ENCODE data around the gene FNIP1.
"Not testable (repeated sequence)": the region's sequence is repeated elsewhere in the genome, so short reads cannot be mapped to it uniquely, and the experiment has no call there.

FNIP1 gene

DNA sequence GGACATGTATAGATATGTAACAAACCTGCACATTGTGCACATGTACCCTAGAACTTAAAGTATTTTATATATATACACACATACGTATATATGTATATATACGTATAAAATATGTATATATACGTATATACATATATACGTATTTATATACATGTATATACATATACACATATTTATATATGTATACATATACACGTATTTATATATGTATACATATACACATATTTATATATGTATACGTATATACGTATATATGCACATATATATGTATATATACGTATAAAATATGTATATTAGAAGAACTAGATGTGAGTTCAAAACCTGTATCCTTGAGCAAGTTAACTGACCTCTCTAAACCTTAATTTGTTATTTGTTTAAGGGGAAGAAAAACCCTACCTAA, 61.4 kb downstream of the FNIP1 start:
- TF ChIP-seq, protein P1, sequence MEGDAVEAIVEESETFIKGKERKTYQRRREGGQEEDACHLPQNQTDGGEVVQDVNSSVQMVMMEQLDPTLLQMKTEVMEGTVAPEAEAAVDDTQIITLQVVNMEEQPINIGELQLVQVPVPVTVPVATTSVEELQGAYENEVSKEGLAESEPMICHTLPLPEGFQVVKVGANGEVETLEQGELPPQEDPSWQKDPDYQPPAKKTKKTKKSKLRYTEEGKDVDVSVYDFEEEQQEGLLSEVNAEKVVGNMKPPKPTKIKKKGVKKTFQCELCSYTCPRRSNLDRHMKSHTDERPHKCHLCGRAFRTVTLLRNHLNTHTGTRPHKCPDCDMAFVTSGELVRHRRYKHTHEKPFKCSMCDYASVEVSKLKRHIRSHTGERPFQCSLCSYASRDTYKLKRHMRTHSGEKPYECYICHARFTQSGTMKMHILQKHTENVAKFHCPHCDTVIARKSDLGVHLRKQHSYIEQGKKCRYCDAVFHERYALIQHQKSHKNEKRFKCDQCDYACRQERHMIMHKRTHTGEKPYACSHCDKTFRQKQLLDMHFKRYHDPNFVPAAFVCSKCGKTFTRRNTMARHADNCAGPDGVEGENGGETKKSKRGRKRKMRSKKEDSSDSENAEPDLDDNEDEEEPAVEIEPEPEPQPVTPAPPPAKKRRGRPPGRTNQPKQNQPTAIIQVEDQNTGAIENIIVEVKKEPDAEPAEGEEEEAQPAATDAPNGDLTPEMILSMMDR (IDR thresholded peaks at IDR 0.05; ENCODE audit: low read depth, low read length, missing control alignments), result no peak

DNA sequence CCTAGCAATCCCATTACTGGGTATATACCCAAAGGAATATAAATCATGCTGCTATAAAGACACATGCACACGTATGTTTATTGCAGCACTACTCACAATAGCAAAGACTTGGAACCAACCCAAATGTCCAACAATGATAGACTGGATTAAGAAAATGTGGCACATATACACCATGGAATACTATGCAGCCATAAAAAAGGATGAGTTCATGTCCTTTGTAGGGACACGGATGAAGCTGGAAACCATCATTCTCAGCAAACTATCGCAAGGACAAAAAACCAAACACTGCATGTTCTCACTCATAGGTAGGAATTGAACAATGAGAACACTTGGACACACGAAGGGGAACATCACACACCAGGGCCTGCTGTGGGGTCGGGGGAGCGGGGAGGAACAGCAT, 61.9 kb downstream of the FNIP1 start:
- DNase-seq (ENCODE audit: low read depth); in situ Hi-C loops (cut with HindIII; ENCODE audit: low sequenced_read_pairs); H3K4me3 ChIP-seq (ENCODE audit: low read depth, low read length): not testable (repeated sequence)

More for the DNA sequence above, 61.4 kb downstream of the FNIP1 start:
- in situ Hi-C loops (cut with HindIII; ENCODE audit: low sequenced_read_pairs), result no loop called here
- no peak for DNase-seq (ENCODE audit: low read depth)
- H3K4me3 ChIP-seq (ENCODE audit: low read depth, low read length), result no peak overlapping the region

DNA sequence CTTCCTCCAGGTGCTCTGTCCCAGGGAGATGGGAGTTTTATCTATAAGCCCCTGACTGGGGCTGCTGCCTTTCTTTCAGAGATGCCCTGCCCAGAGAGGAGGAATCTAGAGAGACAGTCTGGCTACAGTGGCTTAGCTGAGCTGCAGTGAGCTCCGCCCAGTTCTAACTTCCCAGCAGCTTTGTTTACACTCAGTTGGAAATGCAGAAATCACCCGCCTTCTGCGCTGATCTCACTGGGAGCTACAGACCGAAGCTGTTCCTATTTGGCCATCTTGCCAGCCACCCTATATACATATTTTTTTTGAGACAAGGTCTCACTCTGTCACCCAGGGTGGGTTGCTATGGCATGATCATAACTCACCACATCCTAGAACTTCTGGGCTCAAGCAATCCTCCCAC, 67.5 kb downstream of the FNIP1 start:
- H3K4me3 ChIP-seq (ENCODE audit: low read depth, low read length); in situ Hi-C loops (cut with HindIII; ENCODE audit: low sequenced_read_pairs); DNase-seq (ENCODE audit: low read depth): not testable (repeated sequence)

DNA sequence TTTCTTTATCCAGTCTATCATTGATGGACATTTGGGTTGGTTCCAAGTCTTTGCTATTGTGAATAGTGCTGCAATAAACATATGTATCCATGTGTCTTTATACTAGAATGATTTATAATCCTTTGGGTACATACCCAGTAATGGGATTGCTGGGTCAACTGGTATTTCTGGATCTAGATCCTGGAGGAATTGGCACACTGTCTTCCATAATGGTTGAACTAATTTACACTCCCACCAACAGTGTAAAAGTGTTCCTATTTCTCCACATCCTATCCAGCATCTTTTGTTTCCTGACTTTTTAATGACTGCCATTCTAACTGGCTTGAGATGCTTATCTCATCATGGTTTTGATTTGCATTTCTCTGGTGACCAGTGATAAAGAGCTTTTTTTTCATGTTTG, 72.7 kb downstream of the FNIP1 start:
- in situ Hi-C loops (cut with HindIII; ENCODE audit: low sequenced_read_pairs); H3K4me3 ChIP-seq (ENCODE audit: low read depth, low read length); DNase-seq (ENCODE audit: low read depth): not testable (repeated sequence)

DNA sequence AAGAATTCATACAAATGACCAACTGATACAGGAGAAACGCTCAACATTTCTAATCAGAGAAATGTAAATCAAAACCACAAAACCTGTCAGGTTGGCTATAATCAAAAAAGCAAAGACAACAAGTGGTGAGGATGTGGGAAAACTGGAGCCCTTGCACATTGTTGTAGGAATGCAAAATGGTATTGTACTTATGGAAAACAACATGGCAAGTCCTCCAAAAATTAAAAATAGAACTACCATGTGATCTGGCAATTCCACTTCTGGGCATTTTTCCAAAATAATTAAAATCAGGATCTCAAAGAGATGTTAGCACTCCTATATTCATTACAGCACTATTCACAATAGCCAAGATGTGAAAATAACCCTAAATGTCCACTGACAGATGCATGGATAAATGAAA, 76.1 kb downstream of the FNIP1 start:
- TF ChIP-seq, protein P1 (IDR thresholded peaks at IDR 0.05; ENCODE audit: low read depth, low read length, missing control alignments), result no peak
- no peak overlapping the region for H3K4me3 ChIP-seq (ENCODE audit: low read depth, low read length)
- peak; percentile 12 for DNase-seq (ENCODE audit: low read depth)
- in situ Hi-C loops (cut with HindIII; ENCODE audit: low sequenced_read_pairs), result no loop called here

DNA sequence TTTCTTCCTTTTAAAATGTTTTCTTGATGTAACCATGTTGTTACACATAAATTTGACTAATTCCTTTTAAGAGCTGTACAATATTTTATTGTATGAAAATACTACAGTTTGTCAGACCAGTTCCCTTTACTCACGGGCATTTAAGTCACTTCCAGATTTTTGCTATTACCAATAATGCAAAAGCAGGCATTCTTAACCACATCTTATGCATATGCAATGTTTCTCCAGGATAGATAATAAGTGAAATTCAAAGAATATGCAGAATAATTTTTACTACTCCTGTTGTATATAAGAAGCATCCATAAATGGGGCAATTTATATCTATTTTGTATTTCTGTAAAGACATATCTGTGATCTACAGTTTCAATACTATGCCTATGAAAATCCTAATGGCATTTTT, 77.3 kb downstream of the FNIP1 start:
- H3K4me3 ChIP-seq (ENCODE audit: low read depth, low read length), result no peak overlapping the region
- in situ Hi-C loops (cut with HindIII; ENCODE audit: low sequenced_read_pairs), result no loop called here
- TF ChIP-seq, protein P1 (IDR thresholded peaks at IDR 0.05; ENCODE audit: low read depth, low read length, missing control alignments), result no peak
- no peak for DNase-seq (ENCODE audit: low read depth)

DNA sequence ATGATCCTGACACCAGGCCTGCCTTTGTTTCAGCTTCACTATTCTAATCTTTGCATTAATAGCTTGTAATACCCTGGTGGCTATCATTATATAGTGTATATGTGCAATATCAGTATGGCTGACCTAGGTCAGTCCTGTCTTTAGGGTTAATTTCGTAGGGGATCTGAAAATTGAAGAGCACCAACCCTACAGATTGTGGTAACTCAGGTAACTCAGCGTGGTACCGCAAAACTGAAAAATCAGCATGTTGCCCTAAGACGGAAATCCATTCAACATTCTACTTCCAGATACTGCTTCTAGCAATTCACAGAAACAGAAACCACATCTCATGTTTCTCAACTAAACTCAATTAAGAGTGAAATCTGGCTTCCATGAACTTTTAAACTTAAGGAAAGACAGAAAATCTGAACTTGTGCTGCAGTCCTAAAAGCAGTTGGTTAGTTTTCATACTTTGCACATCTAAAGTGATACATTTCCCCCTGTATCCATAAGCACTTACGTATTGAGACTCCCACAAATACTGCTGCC, 78.3 kb downstream of the FNIP1 start:
- in situ Hi-C loops (cut with HindIII; ENCODE audit: low sequenced_read_pairs), result no loop called here
- TF ChIP-seq, protein P1 (IDR thresholded peaks at IDR 0.05; ENCODE audit: low read depth, low read length, missing control alignments), result no peak
- no peak overlapping the region for H3K4me3 ChIP-seq (ENCODE audit: low read depth, low read length)
- no peak for DNase-seq (ENCODE audit: low read depth)

DNA sequence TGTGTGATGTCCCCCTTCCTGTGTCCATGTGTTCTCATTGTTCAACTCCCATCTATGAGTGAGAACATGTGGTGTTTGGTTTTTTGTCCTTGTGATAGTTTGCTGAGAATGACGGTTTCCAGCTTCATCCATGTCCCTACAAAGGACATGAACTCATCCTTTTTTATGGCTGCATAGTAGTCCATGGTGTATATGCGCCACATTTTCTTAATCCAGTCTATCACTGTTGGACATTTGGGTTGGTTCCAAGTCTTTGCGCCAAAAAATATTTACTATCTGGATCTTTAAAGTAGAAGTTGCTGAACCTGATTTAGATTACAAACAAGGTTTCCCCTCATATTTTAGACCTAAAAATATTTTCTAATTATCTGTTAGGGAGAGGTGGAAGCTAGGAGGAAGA, 79.7 kb downstream of the FNIP1 start:
- H3K4me3 ChIP-seq (ENCODE audit: low read depth, low read length); DNase-seq (ENCODE audit: low read depth); in situ Hi-C loops (cut with HindIII; ENCODE audit: low sequenced_read_pairs): not testable (repeated sequence)

DNA sequence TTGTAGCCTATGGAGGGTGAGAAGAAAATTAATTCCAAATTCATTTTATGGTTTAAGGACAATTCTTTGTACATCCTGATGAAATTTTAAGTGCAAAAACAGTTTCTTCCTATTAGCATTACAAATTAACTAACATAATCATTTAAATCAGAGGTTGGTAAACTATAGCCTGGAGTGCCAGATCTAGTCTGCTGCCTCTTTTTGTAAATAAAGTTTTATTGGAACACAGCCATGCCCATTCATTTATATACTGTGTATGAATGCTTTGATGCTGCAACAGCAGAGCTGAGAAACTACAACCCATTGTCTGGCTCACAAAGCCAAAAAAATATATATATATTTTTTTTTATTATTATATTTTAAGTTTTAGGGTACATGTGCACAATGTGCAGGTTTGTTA, 80.2 kb downstream of the FNIP1 start:
- in situ Hi-C loops (cut with HindIII; ENCODE audit: low sequenced_read_pairs), result no loop called here
- no peak overlapping the region for H3K4me3 ChIP-seq (ENCODE audit: low read depth, low read length)
- TF ChIP-seq, protein P1 (IDR thresholded peaks at IDR 0.05; ENCODE audit: low read depth, low read length, missing control alignments), result no peak
- DNase-seq (ENCODE audit: low read depth), result no peak
